Left cardiac atrium (tissue), 4 donors: Measurements from ENCODE around the gene TNF. TPM values are rescaled to one million over a fixed set of nuclear protein-coding genes. Genes with fewer than 3 reads are reported as not detected.

Experiments
- ATAC-seq, 2 donors: fragments of 200-7000 bp; cut with Tn5 transposase; one replicate each; pipeline ENCODE4 v1.9.1; 2020; ENCODE audit warnings: mild to moderate bottlenecking in 2 of 2, moderate library complexity in 2 of 2
- DNase-seq: peaks from one replicate; pipeline ENCODE4 v3.0.0-alpha.2; 2020
- intact Hi-C, 2 donors: fragments of 100-400 bp; cut with DNase I; formaldehyde crosslinking; loops; one replicate each; pipeline versions ENCODE4 v1.14.1 to v1.15.1; 2022 to 2023
- total RNA-seq, 2 donors: library from RNA; stranded (reverse); fragmentation: NEBNext Ultra II Directional; extraction: Animal tissue kit (Norgen Biotek cat#: 25700); gene quantifications; one replicate each; pipeline ENCODE4 v1.2.1, GENCODE V29; 2021
- donor health status: DM: no; HTN: yes; CAD: no.
- donor health status: DM: no; HTN: yes; CAD: no; lungs with severe emphysema.
- donor health status: DM: yes; HTN: yes; CAD: no.
- donor health status: Dilated cardiomyopathy.

Gene TNF
- total RNA-seq, 2 donors from 2014 or later, result 0.53 to 0.92 TPM

GRCh38 chr6:31567531-31568370 lies 7.6 kb upstream of the TNF start:
- no peak for DNase-seq
- no peak for ATAC-seq
- intact Hi-C loops, result no loop called here

GRCh38 chr6:31568537-31568961 lies 6.8 kb upstream of the TNF start:
- DNase-seq, result no peak
- intact Hi-C loops, result no loop called here
- peak; percentile 43 to 61 for ATAC-seq

GRCh38 chr6:31569861-31570536 lies 5.4 kb upstream of the TNF start:
- DNase-seq, result no peak
- no peak for ATAC-seq
- intact Hi-C loops, result no loop called here

- intact Hi-C loops, result no loop called here
- no peak for DNase-seq
- ATAC-seq, result peak in 1 of 2 donors; percentile 23
Measured at GRCh38 chr6:31572041-31572911, 3.1 kb upstream of the TNF start, which contains the start of gene LTA. LTA (plus strand) TSS chr6:31572289; CDS start chr6:31572743, 454 bp downstream.

GRCh38 chr6:31573239-31574105 lies 1.9 kb upstream of the TNF start:
- DNase-seq (no peak), ATAC-seq (no peak)
- intact Hi-C loops, result no loop called here

GRCh38 chr6:31574106-31575061 lies 981 bp upstream of the TNF start:
- no peak for ATAC-seq
- intact Hi-C loops, result no loop called here

GRCh38 chr6:31575952-31576685 lies 754 bp downstream of the TNF start:
- no peak for ATAC-seq
- DNase-seq, result no peak
- intact Hi-C loops, result no loop called here

More at GRCh38 chr6:31574106-31575061, 981 bp upstream of the TNF start:
- DNase-seq, result no peak

GRCh38 chr6:31576897-31577578 lies 1.7 kb downstream of the TNF start:
- DNase-seq (no peak), ATAC-seq (no peak)
- intact Hi-C loops, result no loop called here

GRCh38 chr6:31577579-31577966 lies 2.2 kb downstream of the TNF start:
- ATAC-seq (no peak), DNase-seq (no peak)
- intact Hi-C loops, result no loop called here

GRCh38 chr6:31578184-31579118 lies 3.1 kb downstream of the TNF start:
- DNase-seq, result no peak
- intact Hi-C loops, result no loop called here
- no peak for ATAC-seq

GRCh38 chr6:31579119-31579505 lies 3.7 kb downstream of the TNF start:
- intact Hi-C loops, result no loop called here
- DNase-seq (no peak), ATAC-seq (no peak)

- DNase-seq (no peak), ATAC-seq (no peak)
- intact Hi-C loops, result loop anchor here in 1 of 2 donors (5.0 kb wide), 1 partner anchor 32 kb away; the partner anchor contains the start of genes ATP6V1G2 and NFKBIL1
Measured at GRCh38 chr6:31579546-31580437, 4.4 kb downstream of the TNF start.

GRCh38 chr6:31580438-31580740 lies 5.0 kb downstream of the TNF start:
- ATAC-seq (no peak), DNase-seq (no peak)
- intact Hi-C loops, result loop anchor here in 1 of 2 donors (5.0 kb wide), 1 partner anchor 33 kb away; the partner anchor contains the start of genes ATP6V1G2 and NFKBIL1

- DNase-seq (peak; percentile 91), ATAC-seq (peak; percentile 98)
- intact Hi-C loops, result loop anchor here in 1 of 2 donors (5.0 kb wide), 1 partner anchor 34 kb away; the partner anchor contains the start of genes ATP6V1G2 and NFKBIL1
Measured at GRCh38 chr6:31580807-31581433, 5.6 kb downstream of the TNF start.
